ENCODE data around the gene IL17REL. TPM values are rescaled to one million over a fixed set of nuclear protein-coding genes. Genes with fewer than 3 reads are reported as not detected.
A peak's percentile ranks its signal among the peaks of the same experiment; 100 is the strongest.

The IL17REL gene
- total RNA-seq, 2 donors from 2014 or later: 0.15 TPM; not detected in 1

DNA sequence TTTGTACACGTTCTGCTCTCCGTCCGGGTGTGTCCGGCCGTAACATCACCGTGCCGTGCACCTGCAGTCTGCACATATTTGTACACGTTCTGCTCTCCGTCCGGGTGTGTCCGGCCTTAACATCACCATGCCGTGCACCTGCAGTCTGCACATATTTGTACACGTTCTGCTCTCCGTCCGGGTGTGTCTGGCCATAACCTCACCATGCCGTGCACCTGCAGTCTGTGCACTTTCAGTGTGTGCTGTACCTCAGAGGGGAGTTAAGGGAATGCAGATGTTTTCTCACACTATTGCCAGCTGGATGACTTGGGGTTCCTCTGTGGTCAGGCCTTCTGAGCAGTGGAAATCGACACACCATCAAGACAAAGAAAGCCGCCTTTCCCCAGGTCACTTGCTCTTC lies 41.3 kb upstream of the IL17REL start:
- Histone ChIP-seq H3K36me3 (ENCODE audit: control insufficient read depth, insufficient read depth, low read length) (no peaks in the 10 kb centered on the region), H3K27ac (ENCODE audit: low read depth, low read length) (no peak overlapping the region), H3K4me3 (ENCODE audit: low read length) (no peak overlapping the region), H3K27me3 (ENCODE audit: control insufficient read depth, insufficient read depth, low read length, poor library complexity, severe bottlenecking) (peaks cover 17% of the 10 kb centered on the region), H3K9ac (ENCODE audit: extremely low read depth, low read length, poor library complexity, severe bottlenecking) (no peak overlapping the region), H3K9me3 (ENCODE audit: control insufficient read depth, low read length) (no peaks in the 10 kb centered on the region), H3K4me1 (ENCODE audit: control insufficient read depth, insufficient read depth, low read length) (peaks cover 2% of the 10 kb centered on the region)
- TF ChIP-seq, protein P1, sequence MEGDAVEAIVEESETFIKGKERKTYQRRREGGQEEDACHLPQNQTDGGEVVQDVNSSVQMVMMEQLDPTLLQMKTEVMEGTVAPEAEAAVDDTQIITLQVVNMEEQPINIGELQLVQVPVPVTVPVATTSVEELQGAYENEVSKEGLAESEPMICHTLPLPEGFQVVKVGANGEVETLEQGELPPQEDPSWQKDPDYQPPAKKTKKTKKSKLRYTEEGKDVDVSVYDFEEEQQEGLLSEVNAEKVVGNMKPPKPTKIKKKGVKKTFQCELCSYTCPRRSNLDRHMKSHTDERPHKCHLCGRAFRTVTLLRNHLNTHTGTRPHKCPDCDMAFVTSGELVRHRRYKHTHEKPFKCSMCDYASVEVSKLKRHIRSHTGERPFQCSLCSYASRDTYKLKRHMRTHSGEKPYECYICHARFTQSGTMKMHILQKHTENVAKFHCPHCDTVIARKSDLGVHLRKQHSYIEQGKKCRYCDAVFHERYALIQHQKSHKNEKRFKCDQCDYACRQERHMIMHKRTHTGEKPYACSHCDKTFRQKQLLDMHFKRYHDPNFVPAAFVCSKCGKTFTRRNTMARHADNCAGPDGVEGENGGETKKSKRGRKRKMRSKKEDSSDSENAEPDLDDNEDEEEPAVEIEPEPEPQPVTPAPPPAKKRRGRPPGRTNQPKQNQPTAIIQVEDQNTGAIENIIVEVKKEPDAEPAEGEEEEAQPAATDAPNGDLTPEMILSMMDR (conservative IDR thresholded peaks at IDR 0.05): no peak
- Mint-ChIP-seq H3K27ac (no peak overlapping the region), H3K9me3 (peaks cover 5% of the 10 kb centered on the region), H3K27me3 (ENCODE audit: insufficient read depth) (peaks cover 10% of the 10 kb centered on the region), H3K36me3 (ENCODE audit: low read depth) (no peaks in the 10 kb centered on the region), H3K4me1 (peaks cover under 1% of the 10 kb centered on the region), H3K4me3 (no peak overlapping the region)
- no peak for DNase-seq
- 94 to 96% methylated on average over 16 to 18 of the region's 18 CpGs for WGBS, 2 experiments (ENCODE audit: insufficient coverage in 1 of 2, insufficient read length in 1 of 2)

DNA sequence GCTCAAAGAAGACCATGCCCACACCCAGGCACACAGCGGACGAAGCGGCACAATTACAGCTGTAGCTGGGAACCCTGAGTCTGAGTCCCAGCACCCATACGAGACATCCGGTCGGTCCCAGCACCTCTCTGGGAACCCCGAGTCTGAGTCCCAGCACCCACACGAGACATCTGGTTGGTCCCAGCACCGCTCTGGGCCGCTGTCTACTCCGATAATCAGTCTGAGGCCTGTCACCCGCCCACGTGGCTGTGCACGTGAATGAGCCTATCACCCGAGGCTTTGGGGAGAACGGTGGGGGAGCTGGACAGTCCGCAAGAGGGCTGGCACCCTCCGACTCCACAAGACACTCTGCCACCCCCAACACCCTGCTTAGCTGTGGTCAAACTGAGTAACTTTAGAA lies 39.4 kb upstream of the IL17REL start:
- H3K9me3 Mint-ChIP-seq: peaks cover 5% of the 10 kb centered on the region
- Histone ChIP-seq H3K9me3 (ENCODE audit: control insufficient read depth, low read length) (no peaks in the 10 kb centered on the region), H3K4me3 (ENCODE audit: low read length) (no peak overlapping the region), H3K27me3 (ENCODE audit: control insufficient read depth, insufficient read depth, low read length, poor library complexity, severe bottlenecking) (peaks cover 1% of the 10 kb centered on the region), H3K4me1 (ENCODE audit: control insufficient read depth, insufficient read depth, low read length) (no peaks in the 10 kb centered on the region), H3K36me3 (ENCODE audit: control insufficient read depth, insufficient read depth, low read length) (no peaks in the 10 kb centered on the region), H3K9ac (ENCODE audit: extremely low read depth, low read length, poor library complexity, severe bottlenecking) (no peak overlapping the region), H3K27ac (ENCODE audit: low read depth, low read length) (no peak overlapping the region)
- H3K27ac Mint-ChIP-seq: no peak overlapping the region
- H3K27me3 Mint-ChIP-seq (ENCODE audit: insufficient read depth): peaks cover 6% of the 10 kb centered on the region
- H3K36me3 Mint-ChIP-seq (ENCODE audit: low read depth): no peaks in the 10 kb centered on the region
- no peak for DNase-seq
- TF ChIP-seq, protein P1 (conservative IDR thresholded peaks at IDR 0.05): no peak
- no peaks in the 10 kb centered on the region for H3K4me1 Mint-ChIP-seq
- WGBS, 2 experiments (ENCODE audit: insufficient coverage in 1 of 2, insufficient read length in 1 of 2): 84 to 92% methylated on average over 10 to 18 of the region's 18 CpGs
- H3K4me3 Mint-ChIP-seq: no peak overlapping the region

DNA sequence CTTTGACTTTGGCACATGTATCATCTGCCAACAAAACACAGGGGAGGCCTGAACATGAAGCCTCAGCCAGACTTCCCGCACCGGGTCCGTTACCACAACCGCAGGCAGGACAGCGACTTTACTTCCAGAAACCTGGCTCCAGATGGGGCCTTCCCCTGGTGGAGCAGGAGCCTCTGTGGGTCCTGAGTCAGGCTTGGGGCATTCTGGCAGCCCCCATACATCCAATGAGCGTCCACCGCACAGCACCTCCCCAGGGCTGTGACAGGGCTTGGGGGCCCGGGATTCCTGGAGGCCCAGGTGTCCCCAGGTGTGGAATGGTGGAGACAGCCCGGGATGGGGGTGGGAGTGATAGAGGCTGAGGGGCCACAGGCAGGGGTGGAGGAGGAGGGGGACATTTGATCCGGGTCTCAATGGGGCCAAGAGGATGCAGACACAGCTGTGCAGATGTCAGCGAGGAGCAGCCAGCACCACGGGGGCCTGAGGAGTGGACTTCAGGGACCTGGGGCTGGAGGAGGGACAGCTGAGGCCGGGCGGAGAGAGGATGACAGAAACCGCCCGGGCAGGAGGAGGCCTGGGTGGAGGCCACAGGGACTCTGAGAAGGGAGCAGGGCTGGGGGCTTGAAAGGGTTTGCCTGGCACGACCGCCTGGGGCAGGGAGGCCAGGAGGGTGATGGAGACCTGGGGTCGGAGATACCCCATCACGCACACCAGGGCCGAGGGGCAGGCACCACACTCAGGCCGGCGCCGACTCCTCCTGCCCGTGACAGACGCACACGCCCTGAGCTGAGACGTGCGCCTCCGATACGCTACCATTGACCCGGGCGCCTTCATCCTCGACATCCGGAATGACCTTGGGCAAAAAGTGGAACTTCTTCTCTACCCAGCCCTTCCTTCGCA lies 37.0 kb upstream of the IL17REL start:
- Histone ChIP-seq H3K4me3 (ENCODE audit: low read length) (no peak overlapping the region), H3K27ac (ENCODE audit: low read depth, low read length) (no peak overlapping the region), H3K9ac (ENCODE audit: extremely low read depth, low read length, poor library complexity, severe bottlenecking) (no peak overlapping the region), H3K4me1 (ENCODE audit: control insufficient read depth, insufficient read depth, low read length) (no peaks in the 10 kb centered on the region), H3K36me3 (ENCODE audit: control insufficient read depth, insufficient read depth, low read length) (no peaks in the 10 kb centered on the region), H3K9me3 (ENCODE audit: control insufficient read depth, low read length) (no peaks in the 10 kb centered on the region), H3K27me3 (ENCODE audit: control insufficient read depth, insufficient read depth, low read length, poor library complexity, severe bottlenecking) (no peaks in the 10 kb centered on the region)
- DNase-seq: peak; percentile 30
- H3K27ac Mint-ChIP-seq: no peak overlapping the region
- no peaks in the 10 kb centered on the region for H3K36me3 Mint-ChIP-seq (ENCODE audit: low read depth)
- H3K4me3 Mint-ChIP-seq: no peak overlapping the region
- H3K27me3 Mint-ChIP-seq (ENCODE audit: insufficient read depth): peaks cover 6% of the 10 kb centered on the region
- H3K4me1 Mint-ChIP-seq: no peaks in the 10 kb centered on the region
- TF ChIP-seq, protein P1 (conservative IDR thresholded peaks at IDR 0.05): no peak
- peaks cover 5% of the 10 kb centered on the region for H3K9me3 Mint-ChIP-seq
- 94% methylated on average over 25 to 36 of the region's 36 CpGs for WGBS, 2 experiments (ENCODE audit: insufficient coverage in 1 of 2, insufficient read length in 1 of 2)
